Spleen (tissue), 11 donors: ENCODE results near the gene NRG3. TPM values are rescaled to one million over a fixed set of nuclear protein-coding genes. Genes with fewer than 3 reads are reported as not detected.

Experiments
- DNase-seq: peaks from one replicate; pipeline ENCODE4 v3.0.0-alpha.2; 2020
- H3K27ac ChIP-seq, 8 donors: fragments of 200-600 bp; sonication (generic) in 7 of 8; 1 replicate in 4 of 8; 2 replicates in 4 of 8; pipeline versions ENCODE4 v1.5.0 to v1.8.0; 2016 to 2021; ENCODE audit warnings: inconsistent platforms in 4 of 8, mild to moderate bottlenecking in 4 of 8, moderate library complexity in 1 of 8
- H3K27me3 ChIP-seq, 7 donors: fragments of 200-600 bp; sonication (generic) in 6 of 7; replicated peaks in 1 of 7; 1 replicate in 4 of 7; 2 replicates in 3 of 7; pipeline versions ENCODE4 v1.5.0 to v1.8.0; 2016 to 2021; ENCODE audit warnings: inconsistent platforms in 3 of 7, mild to moderate bottlenecking in 1 of 7
- H3K36me3 ChIP-seq, 6 donors: fragments of 200-600 bp; sonication (generic) in 5 of 6; 1 replicate in 4 of 6; 2 replicates in 2 of 6; pipeline versions ENCODE4 v1.5.0 to v1.8.0; 2016 to 2021; ENCODE audit warnings: inconsistent platforms in 2 of 6
- H3K4me1 ChIP-seq, 6 donors: fragments of 200-600 bp; sonication (generic) in 5 of 6; 1 replicate in 3 of 6; 2 replicates in 3 of 6; pipeline versions ENCODE4 v1.5.0 to v1.8.0; 2016 to 2021; ENCODE audit warnings: inconsistent platforms in 3 of 6
- H3K4me3 ChIP-seq, 8 donors: fragments of 200-600 bp; sonication (generic) in 7 of 8; 1 replicate in 4 of 8; 2 replicates in 4 of 8; pipeline versions ENCODE4 v1.5.0 to v1.8.0; 2016 to 2021; ENCODE audit warnings: inconsistent platforms in 4 of 8, mild to moderate bottlenecking in 4 of 8, moderate library complexity in 2 of 8
- H3K9me3 ChIP-seq, 8 donors: fragments of 200-600 bp; sonication (generic) in 7 of 8; 1 replicate in 4 of 8; 2 replicates in 4 of 8; pipeline versions ENCODE4 v1.5.0 to v1.8.0; 2016 to 2021; ENCODE audit warnings: inconsistent platforms in 4 of 8
- POLR2A ChIP-seq, 3 donors: fragments of 450-650 bp; IDR thresholded peaks; one replicate each; pipeline ENCODE4 v1.5.1; 2017; ENCODE audit warnings: antibody characterized with exemption in 3 of 3, mild to moderate bottlenecking in 1 of 3
- POLR2AphosphoS5 ChIP-seq, 3 donors: sonication (generic); formaldehyde crosslinking; IDR thresholded peaks; one replicate each; pipeline ENCODE4 v1.5.1; 2017; ENCODE audit warnings: antibody characterized with exemption in 3 of 3
- WGBS, 5 donors: extraction: QIAGEN DNeasy Blood & Tissue Kit in 3 of 5; methylation state at CpG; one replicate each; pipeline versions ENCODE4 v1.1.5 to v1.1.7; 2013 to 2018; 5-methylcytosine and 5-hydroxymethylcytosine counted together
- intact Hi-C: fragments of 100-400 bp; cut with DNase I; formaldehyde crosslinking; loops from one replicate; pipeline ENCODE4 v1.15.0; 2023; ENCODE audit warnings: low total_unique reads
- polyA plus RNA-seq, 3 donors: library from polyadenylated mRNA; stranded (reverse); fragments of 200-250 nt; gene quantifications; one replicate each; pipeline ENCODE4 v1.2.1, GENCODE V29; 2013
- total RNA-seq, 7 donors: library from RNA; depleted of rRNA in 3 of 7; stranded (reverse); fragments of >200 nt in 3 of 7; fragmentation: NEBNext Ultra II Directional in 4 of 7; extraction: Animal tissue kit (Norgen Biotek cat#: 25700) in 4 of 7; gene quantifications; one replicate each; pipeline versions ENCODE4 v1.1.0 to v1.2.1, GENCODE V29; 2016 to 2021
- TF ChIP-seq, protein P1 (sequence below), 11 experiments: fragments of 200-600 bp in 7 of 11; fragments of 450-650 bp in 4 of 11; sonication (generic) in 4 of 11; IDR thresholded peaks in 8 of 11; conservative IDR thresholded peaks in 3 of 11; 1 replicate in 7 of 11; 2 replicates in 4 of 11; pipeline versions ENCODE4 v1.4.0 to v1.8.0; 2016 to 2021; ENCODE audit warnings: antibody characterized with exemption in 11 of 11, inconsistent platforms in 4 of 11, mild to moderate bottlenecking in 1 of 11
- donor health status: healthy with polysubstance abuse.
- donor health status: DM: no; HTN: no; CAD: no; lungs with moderate emphysema.
- donor health status: DM: no; HTN: no; CAD: no.
- donor health status: Bipolar disorder and iron deficiency.
- donor health status: healthy.
- donor health status: DM: no; HTN: no; CAD: no.
- donor health status: DM: yes; HTN: yes; CAD: no.

The NRG3 gene
- total and polyA plus RNA-seq, 10 donors: 0.10 to 0.22 (median 0.21) TPM; not detected in 7

DNA sequence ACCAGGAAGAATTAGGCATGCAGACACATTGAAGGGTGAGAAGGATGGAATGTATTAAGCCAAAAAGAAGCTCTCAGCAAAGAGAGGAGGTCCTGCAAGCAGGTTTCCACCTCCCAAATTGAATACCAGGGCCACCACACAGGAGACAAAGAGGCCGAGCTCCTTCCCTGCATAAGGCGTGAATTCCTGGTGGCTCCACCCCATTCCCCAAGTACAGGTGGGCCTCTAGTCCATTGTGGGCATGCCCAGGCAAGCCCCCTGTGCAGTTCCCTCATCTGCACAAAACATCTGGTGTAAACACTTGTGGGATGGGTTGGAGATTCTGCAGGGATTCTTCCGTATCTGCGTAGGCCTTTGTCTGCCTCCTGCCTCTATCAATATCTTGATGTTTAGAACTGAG lies 817.5 kb downstream of the NRG3 start:
- 95 to 98% (median 97%) methylated on average over 4 of the region's 4 CpGs for WGBS, 5 donors
- H3K27ac ChIP-seq: no peak overlapping the region
- DNase-seq: no peak
- peaks cover 0 to 25% (median 19%) of the 10 kb centered on the region in 8 donors for H3K9me3 ChIP-seq
- TF ChIP-seq, protein P1, sequence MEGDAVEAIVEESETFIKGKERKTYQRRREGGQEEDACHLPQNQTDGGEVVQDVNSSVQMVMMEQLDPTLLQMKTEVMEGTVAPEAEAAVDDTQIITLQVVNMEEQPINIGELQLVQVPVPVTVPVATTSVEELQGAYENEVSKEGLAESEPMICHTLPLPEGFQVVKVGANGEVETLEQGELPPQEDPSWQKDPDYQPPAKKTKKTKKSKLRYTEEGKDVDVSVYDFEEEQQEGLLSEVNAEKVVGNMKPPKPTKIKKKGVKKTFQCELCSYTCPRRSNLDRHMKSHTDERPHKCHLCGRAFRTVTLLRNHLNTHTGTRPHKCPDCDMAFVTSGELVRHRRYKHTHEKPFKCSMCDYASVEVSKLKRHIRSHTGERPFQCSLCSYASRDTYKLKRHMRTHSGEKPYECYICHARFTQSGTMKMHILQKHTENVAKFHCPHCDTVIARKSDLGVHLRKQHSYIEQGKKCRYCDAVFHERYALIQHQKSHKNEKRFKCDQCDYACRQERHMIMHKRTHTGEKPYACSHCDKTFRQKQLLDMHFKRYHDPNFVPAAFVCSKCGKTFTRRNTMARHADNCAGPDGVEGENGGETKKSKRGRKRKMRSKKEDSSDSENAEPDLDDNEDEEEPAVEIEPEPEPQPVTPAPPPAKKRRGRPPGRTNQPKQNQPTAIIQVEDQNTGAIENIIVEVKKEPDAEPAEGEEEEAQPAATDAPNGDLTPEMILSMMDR (IDR thresholded peaks at IDR 0.05 in 8 of 11, conservative IDR thresholded peaks at IDR 0.05 in 3 of 11): no peak
- intact Hi-C loops: no loop called here
- no peak overlapping the region for H3K4me3 ChIP-seq
- H3K36me3 ChIP-seq: no peaks in the 10 kb centered on the region
- no peaks in the 10 kb centered on the region for H3K27me3 ChIP-seq
- no peaks in the 10 kb centered on the region for H3K4me1 ChIP-seq

DNA sequence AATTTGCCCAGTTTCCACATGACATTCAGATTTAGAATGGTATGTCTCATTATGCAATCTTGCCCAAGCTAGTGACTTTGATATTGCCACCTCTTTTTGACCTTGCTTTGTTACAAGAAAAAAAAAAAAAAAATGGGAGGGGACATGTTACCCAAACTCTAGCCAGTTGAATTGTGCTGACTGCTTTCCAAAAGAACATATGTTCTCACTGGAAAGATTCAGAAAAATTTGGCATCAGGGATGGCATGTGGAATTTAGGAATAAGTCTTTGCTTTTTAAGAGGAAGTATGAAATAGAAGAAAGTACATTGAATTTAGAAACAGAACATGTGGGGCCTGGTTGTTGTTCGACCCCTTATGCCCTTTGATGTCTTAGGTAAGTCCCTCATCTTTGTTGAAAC lies 846.8 kb downstream of the NRG3 start:
- intact Hi-C loops: no loop called here
- no peaks in the 10 kb centered on the region for H3K4me1 ChIP-seq
- 59 to 78% (median 73%) methylated on average over 1 of the region's 1 CpG for WGBS, 5 donors
- no peak overlapping the region for H3K27ac ChIP-seq
- peaks cover 0 to 26% (median 6%) of the 10 kb centered on the region in 8 donors for H3K9me3 ChIP-seq
- no peak for DNase-seq
- H3K36me3 ChIP-seq: no peaks in the 10 kb centered on the region
- no peak overlapping the region for H3K4me3 ChIP-seq
- TF ChIP-seq POLR2A (IDR thresholded peaks at IDR 0.05): no peak
- TF ChIP-seq, protein P1 (IDR thresholded peaks at IDR 0.05 in 8 of 11, conservative IDR thresholded peaks at IDR 0.05 in 3 of 11): no peak
- TF ChIP-seq POLR2AphosphoS5 (IDR thresholded peaks at IDR 0.05): no peak
- no peaks in the 10 kb centered on the region for H3K27me3 ChIP-seq

DNA sequence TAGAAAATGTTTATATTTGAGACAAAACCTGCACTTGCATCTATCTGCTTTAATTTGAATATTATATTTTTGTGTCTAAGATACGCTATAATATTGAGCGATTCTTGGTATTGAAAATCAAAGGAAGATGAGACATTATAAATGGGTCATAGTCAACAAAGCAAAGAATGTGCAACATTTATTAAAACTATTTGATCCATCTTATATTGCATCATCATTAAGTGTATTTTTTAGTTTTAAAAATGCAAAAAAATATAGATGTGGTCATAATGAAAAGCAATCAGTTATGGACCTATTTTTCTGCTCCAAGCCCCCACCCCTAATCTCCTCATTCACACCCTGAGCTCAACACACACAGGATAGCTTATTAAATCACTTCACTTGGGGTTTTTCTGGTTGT lies 847.3 kb downstream of the NRG3 start:
- no peak for TF ChIP-seq POLR2A (IDR thresholded peaks at IDR 0.05)
- TF ChIP-seq, protein P1 (IDR thresholded peaks at IDR 0.05 in 8 of 11, conservative IDR thresholded peaks at IDR 0.05 in 3 of 11): no peak
- WGBS, 5 donors: 94 to 97% (median 96%) methylated on average over 2 of the region's 2 CpGs
- H3K9me3 ChIP-seq: peaks cover 0 to 30% (median 10%) of the 10 kb centered on the region in 8 donors
- no peaks in the 10 kb centered on the region for H3K27me3 ChIP-seq
- H3K4me1 ChIP-seq: no peaks in the 10 kb centered on the region
- no peak for DNase-seq
- no peaks in the 10 kb centered on the region for H3K36me3 ChIP-seq
- no peak overlapping the region for H3K4me3 ChIP-seq
- H3K27ac ChIP-seq: no peak overlapping the region
- intact Hi-C loops: no loop called here

DNA sequence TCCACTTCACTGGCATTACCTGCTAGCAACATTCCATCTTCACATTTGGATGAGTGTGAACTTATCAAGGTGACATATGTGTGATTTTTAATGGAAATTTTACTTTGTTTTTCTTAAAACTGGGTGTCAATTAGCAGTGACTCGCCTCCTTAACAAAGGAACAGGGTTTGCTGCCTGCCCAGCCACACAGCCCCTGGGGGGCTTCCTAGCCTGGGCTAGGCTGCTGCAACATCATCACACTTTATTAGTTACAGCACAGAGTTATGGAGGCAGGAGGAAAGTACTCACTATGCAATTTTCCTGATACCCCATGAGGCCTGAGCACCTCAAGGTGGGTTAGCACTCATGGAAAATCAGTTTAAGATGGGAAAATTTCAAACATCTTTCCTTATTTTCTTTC lies 861.3 kb downstream of the NRG3 start:
- Histone ChIP-seq H3K9me3 (peaks cover 0 to 5% (median 0%) of the 10 kb centered on the region in 8 donors), H3K36me3 (no peaks in the 10 kb centered on the region), H3K4me1 (no peaks in the 10 kb centered on the region), H3K4me3 (no peak overlapping the region), H3K27me3 (no peaks in the 10 kb centered on the region), H3K27ac (no peak overlapping the region)
- intact Hi-C loops: no loop called here
- no peak for DNase-seq
- TF ChIP-seq POLR2A (IDR thresholded peaks at IDR 0.05) (no peak), POLR2AphosphoS5 (IDR thresholded peaks at IDR 0.05) (no peak)
- TF ChIP-seq, protein P1 (IDR thresholded peaks at IDR 0.05 in 8 of 11, conservative IDR thresholded peaks at IDR 0.05 in 3 of 11): no peak
- WGBS, 5 donors: 0 to 75% (median 35%) methylated on average over 1 of the region's 1 CpG
